Measurements from ENCODE around the gene GJD4. TPM values are rescaled to one million over a fixed set of nuclear protein-coding genes. Genes with fewer than 3 reads are reported as not detected.

Gene GJD4
- total and polyA plus RNA-seq, 2 experiments from 2014 or later = not detected

DNA sequence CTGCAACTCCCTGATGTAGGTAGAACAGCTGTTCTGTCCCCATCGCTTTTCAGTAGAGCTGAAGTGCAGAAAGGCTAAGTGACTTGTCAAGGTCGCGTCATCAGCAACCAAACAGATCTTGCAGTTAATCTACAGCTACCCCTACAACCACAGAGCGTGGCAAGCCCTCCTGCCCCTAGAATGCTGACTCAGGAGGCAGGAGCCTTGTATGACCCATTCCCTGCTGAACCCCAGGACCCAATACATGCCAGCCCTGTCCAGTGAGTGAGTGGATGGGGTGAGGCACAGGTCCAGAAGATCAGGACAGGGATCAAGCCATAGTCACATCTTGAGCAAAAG is 26.6 kb upstream of the GJD4 start:
- H3K4me1 Mint-ChIP-seq = peaks cover 8% of the 10 kb centered on the region
- Histone ChIP-seq H3K4me2 (no peak overlapping the region), H3K4me1 (ENCODE audit: insufficient read depth) (peaks cover 4% of the 10 kb centered on the region; the same call in 1 of the 2 replicates), H3F3A (replicated peaks; ENCODE audit: low read depth) (no peaks in the 10 kb centered on the region), H3K27ac (ENCODE audit: low read depth) (no peak overlapping the region), H3K4me3 (no peak overlapping the region), H3K9me2 (ENCODE audit: insufficient read depth) (0 out of 2 replicates have a peak, but pooled peaks cover 3% of the 10 kb centered on the region), H3K36me3 (ENCODE audit: insufficient read depth) (0 out of 2 replicates have a peak, but pooled peaks cover 3% of the 10 kb centered on the region), H2AFZ (no peak overlapping the region), H3K79me2 (replicated peaks; ENCODE audit: insufficient read depth) (no peaks in the 10 kb centered on the region), H4K20me1 (replicated peaks; ENCODE audit: insufficient read depth) (no peaks in the 10 kb centered on the region), H3K27me3 (ENCODE audit: insufficient read depth) (no peaks in the 10 kb centered on the region)
- H3K36me3 Mint-ChIP-seq (ENCODE audit: low read depth) = peaks cover 2% of the 10 kb centered on the region; the same call in 1 of the 3 replicates
- H3K27ac Mint-ChIP-seq = no peak overlapping the region
- H3K4me3 Mint-ChIP-seq = no peak overlapping the region
- no peaks in the 10 kb centered on the region for H3K9me3 Mint-ChIP-seq
- TF ChIP-seq ZNF331 (CRISPR knock-in tag; IDR thresholded peaks at IDR 0.05; ENCODE audit: low read depth) (no peak), EZH2phosphoT487 (IDR thresholded peaks at IDR 0.05; ENCODE audit: unreplicated experiment) (no peak), STAT1 (IDR thresholded peaks at IDR 0.05; ENCODE audit: unreplicated experiment) (no peak), JUNB (IDR thresholded peaks at IDR 0.05; ENCODE audit: unreplicated experiment) (no peak), POLR2AphosphoS5 (IDR thresholded peaks at IDR 0.05; ENCODE audit: low read depth) (no peak), NANOG (IDR thresholded peaks at IDR 0.05; ENCODE audit: borderline replicate concordance) (no peak), ZNF114 (CRISPR knock-in tag; IDR thresholded peaks at IDR 0.05) (no peak), CREB1 (CRISPR knock-in tag; IDR thresholded peaks at IDR 0.05; ENCODE audit: low read depth) (no peak), EZH2 (IDR thresholded peaks at IDR 0.05; ENCODE audit: low read depth, unreplicated experiment) (no peak)
- TF ChIP-seq, protein P1, sequence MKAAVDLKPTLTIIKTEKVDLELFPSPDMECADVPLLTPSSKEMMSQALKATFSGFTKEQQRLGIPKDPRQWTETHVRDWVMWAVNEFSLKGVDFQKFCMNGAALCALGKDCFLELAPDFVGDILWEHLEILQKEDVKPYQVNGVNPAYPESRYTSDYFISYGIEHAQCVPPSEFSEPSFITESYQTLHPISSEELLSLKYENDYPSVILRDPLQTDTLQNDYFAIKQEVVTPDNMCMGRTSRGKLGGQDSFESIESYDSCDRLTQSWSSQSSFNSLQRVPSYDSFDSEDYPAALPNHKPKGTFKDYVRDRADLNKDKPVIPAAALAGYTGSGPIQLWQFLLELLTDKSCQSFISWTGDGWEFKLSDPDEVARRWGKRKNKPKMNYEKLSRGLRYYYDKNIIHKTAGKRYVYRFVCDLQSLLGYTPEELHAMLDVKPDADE (IDR thresholded peaks at IDR 0.05) = no peak
- TF ChIP-seq, protein P2, sequence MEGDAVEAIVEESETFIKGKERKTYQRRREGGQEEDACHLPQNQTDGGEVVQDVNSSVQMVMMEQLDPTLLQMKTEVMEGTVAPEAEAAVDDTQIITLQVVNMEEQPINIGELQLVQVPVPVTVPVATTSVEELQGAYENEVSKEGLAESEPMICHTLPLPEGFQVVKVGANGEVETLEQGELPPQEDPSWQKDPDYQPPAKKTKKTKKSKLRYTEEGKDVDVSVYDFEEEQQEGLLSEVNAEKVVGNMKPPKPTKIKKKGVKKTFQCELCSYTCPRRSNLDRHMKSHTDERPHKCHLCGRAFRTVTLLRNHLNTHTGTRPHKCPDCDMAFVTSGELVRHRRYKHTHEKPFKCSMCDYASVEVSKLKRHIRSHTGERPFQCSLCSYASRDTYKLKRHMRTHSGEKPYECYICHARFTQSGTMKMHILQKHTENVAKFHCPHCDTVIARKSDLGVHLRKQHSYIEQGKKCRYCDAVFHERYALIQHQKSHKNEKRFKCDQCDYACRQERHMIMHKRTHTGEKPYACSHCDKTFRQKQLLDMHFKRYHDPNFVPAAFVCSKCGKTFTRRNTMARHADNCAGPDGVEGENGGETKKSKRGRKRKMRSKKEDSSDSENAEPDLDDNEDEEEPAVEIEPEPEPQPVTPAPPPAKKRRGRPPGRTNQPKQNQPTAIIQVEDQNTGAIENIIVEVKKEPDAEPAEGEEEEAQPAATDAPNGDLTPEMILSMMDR (conservative IDR thresholded peaks at IDR 0.05; ENCODE audit: low read depth in 2 of 2) = no peak
- TF ChIP-seq, protein P3, sequence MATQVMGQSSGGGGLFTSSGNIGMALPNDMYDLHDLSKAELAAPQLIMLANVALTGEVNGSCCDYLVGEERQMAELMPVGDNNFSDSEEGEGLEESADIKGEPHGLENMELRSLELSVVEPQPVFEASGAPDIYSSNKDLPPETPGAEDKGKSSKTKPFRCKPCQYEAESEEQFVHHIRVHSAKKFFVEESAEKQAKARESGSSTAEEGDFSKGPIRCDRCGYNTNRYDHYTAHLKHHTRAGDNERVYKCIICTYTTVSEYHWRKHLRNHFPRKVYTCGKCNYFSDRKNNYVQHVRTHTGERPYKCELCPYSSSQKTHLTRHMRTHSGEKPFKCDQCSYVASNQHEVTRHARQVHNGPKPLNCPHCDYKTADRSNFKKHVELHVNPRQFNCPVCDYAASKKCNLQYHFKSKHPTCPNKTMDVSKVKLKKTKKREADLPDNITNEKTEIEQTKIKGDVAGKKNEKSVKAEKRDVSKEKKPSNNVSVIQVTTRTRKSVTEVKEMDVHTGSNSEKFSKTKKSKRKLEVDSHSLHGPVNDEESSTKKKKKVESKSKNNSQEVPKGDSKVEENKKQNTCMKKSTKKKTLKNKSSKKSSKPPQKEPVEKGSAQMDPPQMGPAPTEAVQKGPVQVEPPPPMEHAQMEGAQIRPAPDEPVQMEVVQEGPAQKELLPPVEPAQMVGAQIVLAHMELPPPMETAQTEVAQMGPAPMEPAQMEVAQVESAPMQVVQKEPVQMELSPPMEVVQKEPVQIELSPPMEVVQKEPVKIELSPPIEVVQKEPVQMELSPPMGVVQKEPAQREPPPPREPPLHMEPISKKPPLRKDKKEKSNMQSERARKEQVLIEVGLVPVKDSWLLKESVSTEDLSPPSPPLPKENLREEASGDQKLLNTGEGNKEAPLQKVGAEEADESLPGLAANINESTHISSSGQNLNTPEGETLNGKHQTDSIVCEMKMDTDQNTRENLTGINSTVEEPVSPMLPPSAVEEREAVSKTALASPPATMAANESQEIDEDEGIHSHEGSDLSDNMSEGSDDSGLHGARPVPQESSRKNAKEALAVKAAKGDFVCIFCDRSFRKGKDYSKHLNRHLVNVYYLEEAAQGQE (IDR thresholded peaks at IDR 0.05; ENCODE audit: unreplicated experiment) = no peak
- TF ChIP-seq, protein P4, sequence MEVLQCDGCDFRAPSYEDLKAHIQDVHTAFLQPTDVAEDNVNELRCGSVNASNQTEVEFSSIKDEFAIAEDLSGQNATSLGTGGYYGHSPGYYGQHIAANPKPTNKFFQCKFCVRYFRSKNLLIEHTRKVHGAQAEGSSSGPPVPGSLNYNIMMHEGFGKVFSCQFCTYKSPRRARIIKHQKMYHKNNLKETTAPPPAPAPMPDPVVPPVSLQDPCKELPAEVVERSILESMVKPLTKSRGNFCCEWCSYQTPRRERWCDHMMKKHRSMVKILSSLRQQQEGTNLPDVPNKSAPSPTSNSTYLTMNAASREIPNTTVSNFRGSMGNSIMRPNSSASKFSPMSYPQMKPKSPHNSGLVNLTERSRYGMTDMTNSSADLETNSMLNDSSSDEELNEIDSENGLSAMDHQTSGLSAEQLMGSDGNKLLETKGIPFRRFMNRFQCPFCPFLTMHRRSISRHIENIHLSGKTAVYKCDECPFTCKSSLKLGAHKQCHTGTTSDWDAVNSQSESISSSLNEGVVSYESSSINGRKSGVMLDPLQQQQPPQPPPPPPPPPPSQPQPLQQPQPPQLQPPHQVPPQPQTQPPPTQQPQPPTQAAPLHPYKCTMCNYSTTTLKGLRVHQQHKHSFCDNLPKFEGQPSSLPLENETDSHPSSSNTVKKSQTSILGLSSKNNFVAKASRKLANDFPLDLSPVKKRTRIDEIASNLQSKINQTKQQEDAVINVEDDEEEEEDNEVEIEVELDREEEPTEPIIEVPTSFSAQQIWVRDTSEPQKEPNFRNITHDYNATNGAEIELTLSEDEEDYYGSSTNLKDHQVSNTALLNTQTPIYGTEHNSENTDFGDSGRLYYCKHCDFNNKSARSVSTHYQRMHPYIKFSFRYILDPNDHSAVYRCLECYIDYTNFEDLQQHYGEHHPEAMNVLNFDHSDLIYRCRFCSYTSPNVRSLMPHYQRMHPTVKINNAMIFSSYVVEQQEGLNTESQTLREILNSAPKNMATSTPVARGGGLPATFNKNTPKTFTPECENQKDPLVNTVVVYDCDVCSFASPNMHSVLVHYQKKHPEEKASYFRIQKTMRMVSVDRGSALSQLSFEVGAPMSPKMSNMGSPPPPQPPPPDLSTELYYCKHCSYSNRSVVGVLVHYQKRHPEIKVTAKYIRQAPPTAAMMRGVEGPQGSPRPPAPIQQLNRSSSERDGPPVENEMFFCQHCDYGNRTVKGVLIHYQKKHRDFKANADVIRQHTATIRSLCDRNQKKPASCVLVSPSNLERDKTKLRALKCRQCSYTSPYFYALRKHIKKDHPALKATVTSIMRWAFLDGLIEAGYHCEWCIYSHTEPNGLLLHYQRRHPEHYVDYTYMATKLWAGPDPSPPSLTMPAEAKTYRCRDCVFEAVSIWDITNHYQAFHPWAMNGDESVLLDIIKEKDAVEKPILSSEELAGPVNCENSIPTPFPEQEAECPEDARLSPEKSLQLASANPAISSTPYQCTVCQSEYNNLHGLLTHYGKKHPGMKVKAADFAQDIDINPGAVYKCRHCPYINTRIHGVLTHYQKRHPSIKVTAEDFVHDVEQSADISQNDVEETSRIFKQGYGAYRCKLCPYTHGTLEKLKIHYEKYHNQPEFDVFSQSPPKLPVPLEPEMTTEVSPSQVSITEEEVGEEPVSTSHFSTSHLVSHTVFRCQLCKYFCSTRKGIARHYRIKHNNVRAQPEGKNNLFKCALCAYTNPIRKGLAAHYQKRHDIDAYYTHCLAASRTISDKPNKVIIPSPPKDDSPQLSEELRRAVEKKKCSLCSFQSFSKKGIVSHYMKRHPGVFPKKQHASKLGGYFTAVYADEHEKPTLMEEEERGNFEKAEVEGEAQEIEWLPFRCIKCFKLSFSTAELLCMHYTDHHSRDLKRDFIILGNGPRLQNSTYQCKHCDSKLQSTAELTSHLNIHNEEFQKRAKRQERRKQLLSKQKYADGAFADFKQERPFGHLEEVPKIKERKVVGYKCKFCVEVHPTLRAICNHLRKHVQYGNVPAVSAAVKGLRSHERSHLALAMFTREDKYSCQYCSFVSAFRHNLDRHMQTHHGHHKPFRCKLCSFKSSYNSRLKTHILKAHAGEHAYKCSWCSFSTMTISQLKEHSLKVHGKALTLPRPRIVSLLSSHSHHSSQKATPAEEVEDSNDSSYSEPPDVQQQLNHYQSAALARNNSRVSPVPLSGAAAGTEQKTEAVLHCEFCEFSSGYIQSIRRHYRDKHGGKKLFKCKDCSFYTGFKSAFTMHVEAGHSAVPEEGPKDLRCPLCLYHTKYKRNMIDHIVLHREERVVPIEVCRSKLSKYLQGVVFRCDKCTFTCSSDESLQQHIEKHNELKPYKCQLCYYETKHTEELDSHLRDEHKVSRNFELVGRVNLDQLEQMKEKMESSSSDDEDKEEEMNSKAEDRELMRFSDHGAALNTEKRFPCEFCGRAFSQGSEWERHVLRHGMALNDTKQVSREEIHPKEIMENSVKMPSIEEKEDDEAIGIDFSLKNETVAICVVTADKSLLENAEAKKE (CRISPR knock-in tag; IDR thresholded peaks at IDR 0.05) = no peak
- peaks cover 2% of the 10 kb centered on the region for H3K27me3 Mint-ChIP-seq (ENCODE audit: insufficient read depth, low read depth, poor library complexity)
- no peak for ATAC-seq
- DNase-seq (ENCODE audit: low spot score) = no peak
